GM12878 (cell line): Measurements from ENCODE around the gene SFXN1. TPM values are rescaled to one million over a fixed set of nuclear protein-coding genes. Genes with fewer than 3 reads are reported as not detected.

Experiments
- ATAC-seq: fragments of 200-7000 bp; cut with Tn5 transposase; 3 replicates; pipeline ENCODE4 v1.9.1; 2020; ENCODE audit warnings: mild to moderate bottlenecking, moderate library complexity
- BruUV-seq: library from RNA; stranded (reverse); fragments of 400-500 nt; replicated peaks from 2 replicates; lab custom pipeline; 2021; lab: Mats Ljungman, UMichigan
- CTCF ChIA-PET: fragments of 300-600 bp; sonication (Branson Sonifier 250); formaldehyde crosslinking; extraction: SDS; loops from one replicate; lab custom pipeline; 2021; ENCODE audit warnings: inconsistent platforms; lab: Yijun Ruan, JAX
- POLR2A ChIA-PET: fragments of 350-600 bp; formaldehyde crosslinking; extraction: SDS; loops from one replicate; lab custom pipeline; 2021; ENCODE audit warnings: inconsistent platforms; lab: Charles Lee
- RAD21 ChIA-PET: fragments of 300-600 bp; sonication (Branson Sonifier 250); formaldehyde crosslinking; loops from one replicate; lab custom pipeline; 2023; ENCODE audit warnings: antibody characterized with exemption; ENCODE audit not compliant: unreplicated experiment; lab: Charles Lee
- SMC1A ChIA-PET: fragments of 300-600 bp; sonication (Branson Sonifier 250); formaldehyde crosslinking; loops from one replicate; lab custom pipeline; 2023; ENCODE audit not compliant: unreplicated experiment, uncharacterized antibody; lab: Charles Lee
- DNase-seq: peaks from one replicate; pipeline ENCODE4 v3.0.0-alpha.2; 2011; ENCODE audit warnings: low read depth, low spot score
- FAIRE-seq: peaks from 3 replicates; lab custom pipeline; 2011; peaks lifted over from hg19 to GRCh38; lab: Jason Lieb, UNC
- H2AFZ ChIP-seq: 2 replicates; pipeline ENCODE4 v1.6.0; 2011; ENCODE audit warnings: low read depth, low read length, control low read depth; ENCODE audit not compliant: control insufficient read depth
- H3K27ac ChIP-seq: 2 replicates; pipeline ENCODE4 v1.5.1; 2011; ENCODE audit warnings: control low read depth; ENCODE audit not compliant: control insufficient read depth, insufficient read depth
- H3K27me3 ChIP-seq, 2 experiments: replicated peaks in 1 of 2; 2 replicates each; pipeline versions ENCODE4 v1.6.0 to v1.6.1; 2011; ENCODE audit warnings: low read length in 1 of 2; ENCODE audit not compliant: control insufficient read depth in 2 of 2, insufficient read depth in 2 of 2
- H3K36me3 ChIP-seq, 2 experiments: 2 replicates each; pipeline ENCODE4 v1.5.1; 2011; ENCODE audit warnings: low read length in 1 of 2; ENCODE audit not compliant: control insufficient read depth in 2 of 2, insufficient read depth in 2 of 2
- H3K4me1 ChIP-seq: 2 replicates; pipeline ENCODE4 v1.6.1; 2011; ENCODE audit warnings: mild to moderate bottlenecking, low read length, moderate library complexity, mixed read lengths; ENCODE audit not compliant: control insufficient read depth, insufficient read depth
- H3K4me2 ChIP-seq: 2 replicates; pipeline ENCODE4 v1.6.0; 2011; ENCODE audit warnings: control low read depth; ENCODE audit not compliant: control insufficient read depth, insufficient read depth
- H3K4me3 ChIP-seq: fragments of 200-600 bp; sonication (generic); 2 replicates; pipeline ENCODE4 v1.5.1; 2016
- H3K79me2 ChIP-seq: 2 replicates; pipeline ENCODE4 v1.6.0; 2011; ENCODE audit warnings: low read length; ENCODE audit not compliant: control insufficient read depth, insufficient read depth
- H3K9ac ChIP-seq: 2 replicates; pipeline ENCODE4 v1.8.0; 2011; ENCODE audit warnings: low read length, control low read depth, mixed read lengths; ENCODE audit not compliant: control insufficient read depth, insufficient read depth
- H3K9me3 ChIP-seq: replicated peaks from 3 replicates; pipeline ENCODE4 v1.5.1; 2011; ENCODE audit warnings: mild to moderate bottlenecking, low read length; ENCODE audit not compliant: control insufficient read depth, insufficient read depth
- H4K20me1 ChIP-seq: 2 replicates; pipeline ENCODE4 v1.6.0; 2011; ENCODE audit not compliant: control insufficient read depth, insufficient read depth
- BACH1 ChIP-seq: fragments of 450-650 bp; IDR thresholded peaks from 2 replicates; pipeline ENCODE4 v1.6.1; 2017; ENCODE audit warnings: mild to moderate bottlenecking, borderline replicate concordance
- NBN ChIP-seq: fragments of 450-650 bp; IDR thresholded peaks from 2 replicates; pipeline ENCODE4 v1.6.1; 2016
- NR2C2 ChIP-seq: IDR thresholded peaks from 2 replicates; pipeline ENCODE4 v1.6.1; 2011; ENCODE audit warnings: borderline replicate concordance, low read depth; ENCODE audit not compliant: control insufficient read depth, insufficient read length
- ZNF274 ChIP-seq: IDR thresholded peaks from one replicate; pipeline ENCODE4 v1.8.0; 2011; ENCODE audit not compliant: insufficient read length, insufficient read depth
- WGBS: methylation state at CpG from one replicate; pipeline ENCODE4 v1.1.6; 2016; ENCODE audit warnings: low lambda C conversion rate; ENCODE audit not compliant: insufficient replicate concordance, insufficient coverage; ENCODE audit errors: missing lambda C conversion rate; 5-methylcytosine and 5-hydroxymethylcytosine counted together
- in situ Hi-C: fragments of 300-500 bp; cut with MboI; formaldehyde crosslinking; loops from 9 replicates; pipeline ENCODE4 v1.14.3; 2018; ENCODE audit warnings: mixed read lengths
- intact Hi-C: fragments of 100-400 bp; cut with micrococcal nuclease; formaldehyde crosslinking; loops from one replicate; pipeline ENCODE4 v1.14.2; 2022; ENCODE audit not compliant: unreplicated experiment
- polyA plus RNA-seq, 11 experiments: library from polyadenylated mRNA; depleted of rRNA in 4 of 11; unstranded in 6 of 11; stranded (reverse) in 5 of 11; fragments of >200 nt; fragmentation: Nextera tagmentation in 4 of 11; fragmentation: Illumina TruSeq in 1 of 11; extraction: Ambion mirVana in 4 of 11; extraction: Trizol in 1 of 11; gene quantifications; 1 replicate in 1 of 11; 2 replicates in 10 of 11; pipeline versions ENCODE4 v1.2.1 to v1.2.3, GENCODE V29; 2011 to 2016; ENCODE audit warnings: inconsistent platforms in 2 of 11, missing spikeins in 2 of 11, low read depth in 1 of 11
- total RNA-seq, 4 experiments: library from RNA; depleted of rRNA in 3 of 4; stranded (reverse); fragments of >200 nt in 3 of 4; fragmentation: Illumina TruSeq in 1 of 4; extraction: Trizol in 1 of 4; gene quantifications; 2 replicates each; pipeline versions ENCODE4 v1.2.1 to v1.2.3, GENCODE V29; 2013 to 2021
- TF ChIP-seq, protein P1 (sequence below): fragments of 150-350 bp; IDR thresholded peaks from 2 replicates; pipeline ENCODE4 v1.6.1; 2016; ENCODE audit warnings: low read depth, low read length

SFXN1 gene
- total and polyA plus RNA-seq, 10 of the 15 experiments (the other 5 are each of a cell fraction or from before 2014, with no cell fraction given) = 18.0 to 248 (median 103) TPM

DNA sequence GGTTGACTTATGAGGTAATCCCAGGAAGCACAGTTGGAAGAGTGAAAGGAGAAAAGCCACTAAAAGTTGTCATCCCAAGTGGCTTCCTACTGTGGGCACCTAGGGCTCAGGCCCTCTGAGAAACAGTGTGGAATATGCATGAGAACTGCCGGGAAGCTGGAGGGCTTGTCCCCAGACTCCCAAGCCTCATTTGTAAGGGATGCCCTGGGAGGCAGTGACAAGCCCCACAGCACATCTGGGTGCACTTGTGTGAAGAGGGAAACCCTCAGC lies 64.5 kb downstream of the SFXN1 start (continued):
- no peak for TF ChIP-seq BACH1
- TF ChIP-seq, protein P1, sequence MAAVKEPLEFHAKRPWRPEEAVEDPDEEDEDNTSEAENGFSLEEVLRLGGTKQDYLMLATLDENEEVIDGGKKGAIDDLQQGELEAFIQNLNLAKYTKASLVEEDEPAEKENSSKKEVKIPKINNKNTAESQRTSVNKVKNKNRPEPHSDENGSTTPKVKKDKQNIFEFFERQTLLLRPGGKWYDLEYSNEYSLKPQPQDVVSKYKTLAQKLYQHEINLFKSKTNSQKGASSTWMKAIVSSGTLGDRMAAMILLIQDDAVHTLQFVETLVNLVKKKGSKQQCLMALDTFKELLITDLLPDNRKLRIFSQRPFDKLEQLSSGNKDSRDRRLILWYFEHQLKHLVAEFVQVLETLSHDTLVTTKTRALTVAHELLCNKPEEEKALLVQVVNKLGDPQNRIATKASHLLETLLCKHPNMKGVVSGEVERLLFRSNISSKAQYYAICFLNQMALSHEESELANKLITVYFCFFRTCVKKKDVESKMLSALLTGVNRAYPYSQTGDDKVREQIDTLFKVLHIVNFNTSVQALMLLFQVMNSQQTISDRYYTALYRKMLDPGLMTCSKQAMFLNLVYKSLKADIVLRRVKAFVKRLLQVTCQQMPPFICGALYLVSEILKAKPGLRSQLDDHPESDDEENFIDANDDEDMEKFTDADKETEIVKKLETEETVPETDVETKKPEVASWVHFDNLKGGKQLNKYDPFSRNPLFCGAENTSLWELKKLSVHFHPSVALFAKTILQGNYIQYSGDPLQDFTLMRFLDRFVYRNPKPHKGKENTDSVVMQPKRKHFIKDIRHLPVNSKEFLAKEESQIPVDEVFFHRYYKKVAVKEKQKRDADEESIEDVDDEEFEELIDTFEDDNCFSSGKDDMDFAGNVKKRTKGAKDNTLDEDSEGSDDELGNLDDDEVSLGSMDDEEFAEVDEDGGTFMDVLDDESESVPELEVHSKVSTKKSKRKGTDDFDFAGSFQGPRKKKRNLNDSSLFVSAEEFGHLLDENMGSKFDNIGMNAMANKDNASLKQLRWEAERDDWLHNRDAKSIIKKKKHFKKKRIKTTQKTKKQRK = no peak
- TF ChIP-seq NBN = no peak

DNA sequence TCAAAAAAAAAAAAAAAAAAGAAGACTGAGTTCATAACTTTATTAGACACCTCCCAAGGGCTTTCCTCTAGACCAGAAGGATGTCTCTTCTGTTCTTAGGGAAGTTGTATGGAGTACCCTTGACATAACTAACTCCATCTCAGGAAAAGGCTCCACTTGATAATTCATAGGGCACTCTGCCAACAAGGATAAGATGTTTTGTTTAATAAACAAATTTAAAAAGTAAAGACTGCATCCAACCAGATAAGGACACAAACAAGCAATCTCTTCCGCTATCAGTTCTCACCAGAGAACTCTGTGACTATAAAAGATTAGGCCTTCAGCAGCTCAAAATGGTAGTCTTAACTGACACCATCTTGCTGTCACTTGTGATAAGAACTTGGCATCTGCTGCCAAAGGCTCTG lies 65.8 kb downstream of the SFXN1 start:
- DNase-seq = no peak

More for the DNA sequence above, 65.8 kb downstream of the SFXN1 start:
- Histone ChIP-seq H3K9me3 (no peaks in the 10 kb centered on the region), H3K9ac (no peak overlapping the region), H2AFZ (no peak overlapping the region), H3K79me2 (no peaks in the 10 kb centered on the region), H3K27me3 (no peaks in the 10 kb centered on the region; a peak in 3 of 4 replicates), H3K4me1 (peaks cover under 1% of the 10 kb centered on the region), H3K27ac (no peak overlapping the region), H3K4me2 (no peak overlapping the region), H4K20me1 (no peaks in the 10 kb centered on the region), H3K36me3 (no peaks in the 10 kb centered on the region), H3K4me3 (no peak overlapping the region)
- intact Hi-C loops (no loop called here), in situ Hi-C loops (no loop called here)
- ChIA-PET RAD21 (no interaction called here), SMC1A (no interaction called here), POLR2A (no interaction called here), CTCF (no interaction called here)
- ATAC-seq = no peak
- FAIRE-seq = no peak
- WGBS = 89% methylated on average over 1 of the region's 1 CpG
- no peak for TF ChIP-seq ZNF274
- TF ChIP-seq NR2C2 = no peak
- no TSS peak for BruUV-seq
